ENCODE data around the gene RTF1. TPM values are rescaled to one million over a fixed set of nuclear protein-coding genes. Genes with fewer than 3 reads are reported as not detected.
A peak's percentile ranks its signal among the peaks of the same experiment; 100 is the strongest.
"Not testable (repeated sequence)": the region's sequence is repeated elsewhere in the genome, so short reads cannot be mapped to it uniquely, and the experiment has no call there.

RTF1 gene
- 21.3 and 27.9 TPM in 2 replicates for total RNA-seq

DNA sequence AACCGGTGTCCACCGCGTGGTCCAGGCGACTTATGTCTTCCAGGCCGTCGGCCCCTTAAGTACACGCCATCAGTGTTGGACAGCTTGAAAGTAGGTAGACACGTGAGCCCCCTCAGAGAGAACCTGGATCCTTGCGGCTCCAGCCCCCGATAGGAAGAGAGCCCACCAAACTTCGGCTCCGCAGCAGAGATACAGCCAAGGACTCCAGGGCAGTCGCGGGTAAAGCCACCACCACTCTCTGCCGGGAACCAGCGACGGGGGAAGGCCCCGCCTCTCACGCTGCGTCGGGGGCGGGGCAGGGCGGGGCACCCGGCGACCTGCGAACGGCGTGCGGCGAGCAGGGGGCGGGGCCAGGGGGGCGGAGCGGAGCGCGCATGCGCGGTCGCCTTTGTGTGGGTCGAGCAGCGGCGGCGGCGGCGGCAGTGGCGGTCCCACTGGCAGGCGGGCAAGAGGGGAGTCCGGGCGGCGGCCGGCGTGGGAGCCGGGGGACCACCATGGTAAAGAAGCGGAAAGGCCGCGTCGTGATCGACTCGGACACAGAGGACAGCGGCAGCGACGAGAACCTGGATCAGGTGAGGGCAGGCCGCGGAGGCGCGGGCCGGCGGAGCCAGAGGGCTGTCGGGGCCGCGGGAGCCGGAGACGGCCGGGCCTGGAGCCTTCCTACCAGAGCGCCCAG is at the start of gene RTF1:
TSS of gene RTF1 (plus strand) at position 354 of the 676 bp plus-strand sequence. CDS start at position 375, 21 bp downstream.
- peak; percentile 32 for DNase-seq (ENCODE audit: low read depth)
- peak within 1 kb of the TSS; percentile 97 for H3K4me3 ChIP-seq (ENCODE audit: low read depth, low read length)
- no peaks in the 10 kb centered on the region for H3K36me3 ChIP-seq (ENCODE audit: control insufficient read depth, insufficient read depth, low read length)
- TF ChIP-seq, protein P1, sequence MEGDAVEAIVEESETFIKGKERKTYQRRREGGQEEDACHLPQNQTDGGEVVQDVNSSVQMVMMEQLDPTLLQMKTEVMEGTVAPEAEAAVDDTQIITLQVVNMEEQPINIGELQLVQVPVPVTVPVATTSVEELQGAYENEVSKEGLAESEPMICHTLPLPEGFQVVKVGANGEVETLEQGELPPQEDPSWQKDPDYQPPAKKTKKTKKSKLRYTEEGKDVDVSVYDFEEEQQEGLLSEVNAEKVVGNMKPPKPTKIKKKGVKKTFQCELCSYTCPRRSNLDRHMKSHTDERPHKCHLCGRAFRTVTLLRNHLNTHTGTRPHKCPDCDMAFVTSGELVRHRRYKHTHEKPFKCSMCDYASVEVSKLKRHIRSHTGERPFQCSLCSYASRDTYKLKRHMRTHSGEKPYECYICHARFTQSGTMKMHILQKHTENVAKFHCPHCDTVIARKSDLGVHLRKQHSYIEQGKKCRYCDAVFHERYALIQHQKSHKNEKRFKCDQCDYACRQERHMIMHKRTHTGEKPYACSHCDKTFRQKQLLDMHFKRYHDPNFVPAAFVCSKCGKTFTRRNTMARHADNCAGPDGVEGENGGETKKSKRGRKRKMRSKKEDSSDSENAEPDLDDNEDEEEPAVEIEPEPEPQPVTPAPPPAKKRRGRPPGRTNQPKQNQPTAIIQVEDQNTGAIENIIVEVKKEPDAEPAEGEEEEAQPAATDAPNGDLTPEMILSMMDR (IDR thresholded peaks at IDR 0.05; ENCODE audit: insufficient read depth, low read length, poor library complexity, severe bottlenecking) = no peak
- H3K27me3 ChIP-seq (ENCODE audit: control insufficient read depth, insufficient read depth, low read length) = no peaks in the 10 kb centered on the region

DNA sequence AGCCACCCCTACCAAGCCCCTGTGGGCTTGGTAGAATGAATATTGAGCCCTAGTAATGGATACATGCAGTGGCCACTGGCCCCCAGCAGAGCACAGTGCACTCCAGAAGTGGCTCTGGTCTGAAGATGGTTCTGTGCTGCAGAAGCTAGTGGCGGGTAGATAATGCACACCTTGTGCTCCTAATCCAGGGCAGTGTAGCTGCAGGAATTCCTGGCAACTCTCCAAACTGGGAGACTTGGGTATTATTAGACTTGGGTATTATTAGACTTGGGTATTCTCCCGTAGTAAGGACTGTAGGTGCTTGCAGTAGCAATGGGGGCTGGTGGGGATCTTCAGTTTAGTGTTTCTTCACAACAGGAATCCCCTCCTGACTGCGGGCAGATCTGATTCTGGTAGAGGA is 49.5 kb upstream of the RTF1 start:
- DNase-seq (ENCODE audit: low read depth) = no peak
- peaks cover 2% of the 10 kb centered on the region for H3K36me3 ChIP-seq (ENCODE audit: control insufficient read depth, insufficient read depth, low read length)

DNA sequence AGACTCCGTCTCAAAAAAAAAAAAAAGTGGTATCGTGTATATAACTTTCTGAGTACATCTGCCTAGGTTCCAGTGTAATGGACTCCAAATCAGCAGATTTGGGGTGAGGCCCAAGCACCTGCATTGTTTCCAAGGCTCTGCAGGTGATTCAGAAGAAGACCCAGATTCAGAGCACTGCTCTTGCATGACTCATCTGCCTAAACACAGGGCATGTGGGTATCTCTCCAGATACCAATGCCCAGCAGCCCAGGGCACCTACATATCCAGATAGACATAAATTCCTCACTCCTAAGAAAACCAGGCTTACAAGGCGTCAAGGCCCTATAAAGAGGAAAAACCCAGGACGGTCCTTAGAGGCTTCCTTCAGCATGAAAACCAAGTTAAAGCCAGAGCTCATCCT is 38.9 kb upstream of the RTF1 start:
- TF ChIP-seq, protein P1 (IDR thresholded peaks at IDR 0.05; ENCODE audit: insufficient read depth, low read length, poor library complexity, severe bottlenecking) = no peak
- no peak for DNase-seq (ENCODE audit: low read depth)
- H3K4me3 ChIP-seq (ENCODE audit: low read depth, low read length) = no peak overlapping the region

More for the DNA sequence above, 49.5 kb upstream of the RTF1 start:
- TF ChIP-seq, protein P1 (IDR thresholded peaks at IDR 0.05; ENCODE audit: insufficient read depth, low read length, poor library complexity, severe bottlenecking) = no peak
- H3K27me3 ChIP-seq (ENCODE audit: control insufficient read depth, insufficient read depth, low read length) = no peaks in the 10 kb centered on the region
- no peak overlapping the region for H3K4me3 ChIP-seq (ENCODE audit: low read depth, low read length)

DNA sequence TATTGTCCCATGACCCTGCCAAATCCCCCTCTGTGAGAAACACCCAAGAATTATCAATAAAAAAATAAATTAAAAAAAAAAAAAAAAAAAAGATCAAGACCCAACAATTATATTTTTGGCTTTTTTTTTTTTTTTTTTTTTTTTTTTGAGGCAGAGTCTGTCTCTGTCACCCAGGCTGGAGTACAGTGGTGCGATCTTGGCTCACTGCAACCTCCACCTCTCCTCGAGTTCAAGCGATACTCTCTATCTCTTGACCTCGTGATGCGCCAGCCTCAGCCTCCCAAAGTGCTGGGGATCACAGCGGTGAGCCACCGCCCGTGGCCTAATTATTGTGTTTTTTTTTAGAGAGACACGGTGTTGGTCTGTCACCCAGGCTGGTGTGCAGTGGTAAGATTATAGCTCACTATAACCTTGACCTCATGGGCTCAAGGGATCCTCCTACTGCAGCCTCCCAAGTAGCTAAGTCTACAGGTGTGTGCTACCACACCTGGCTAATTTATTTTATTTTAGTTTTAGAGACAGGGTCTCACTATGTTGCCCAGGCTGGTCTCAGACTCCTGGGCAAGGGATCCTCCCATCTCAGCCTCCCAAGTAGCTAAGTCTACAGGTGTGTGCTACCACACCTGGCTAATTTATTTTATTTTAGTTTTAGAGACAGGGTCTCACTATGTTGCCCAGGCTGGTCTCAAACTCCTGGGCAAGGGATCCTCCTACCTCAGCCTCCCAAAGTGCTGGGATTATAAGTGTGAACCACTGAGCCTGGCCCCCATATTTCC is 32.7 kb upstream of the RTF1 start:
- not testable (repeated sequence) for H3K36me3 ChIP-seq (ENCODE audit: control insufficient read depth, insufficient read depth, low read length); DNase-seq (ENCODE audit: low read depth); H3K27me3 ChIP-seq (ENCODE audit: control insufficient read depth, insufficient read depth, low read length); H3K4me3 ChIP-seq (ENCODE audit: low read depth, low read length)

More for the DNA sequence above, 38.9 kb upstream of the RTF1 start:
- H3K27me3 ChIP-seq (ENCODE audit: control insufficient read depth, insufficient read depth, low read length) = no peaks in the 10 kb centered on the region
- H3K36me3 ChIP-seq (ENCODE audit: control insufficient read depth, insufficient read depth, low read length) = no peaks in the 10 kb centered on the region

DNA sequence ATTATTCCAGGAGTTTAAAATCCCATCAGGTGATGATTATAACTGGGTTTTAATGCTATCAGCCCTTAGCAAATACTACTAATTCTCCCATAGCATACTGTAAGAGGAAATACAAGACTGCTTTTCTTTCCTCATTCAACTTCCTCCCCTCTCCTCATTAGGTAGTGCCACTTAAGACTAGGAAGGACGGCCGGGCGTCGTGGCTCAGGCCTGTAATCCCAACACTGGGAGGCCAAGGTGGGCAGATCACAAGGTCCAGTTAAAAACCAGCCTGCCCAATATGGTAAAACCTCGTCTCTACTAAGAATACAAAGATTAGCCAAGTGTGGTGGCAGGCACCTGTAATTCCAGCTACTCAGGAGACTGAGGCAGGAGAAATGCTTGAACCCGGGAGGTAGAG is 29.2 kb upstream of the RTF1 start:
- Histone ChIP-seq H3K4me3 (ENCODE audit: low read depth, low read length) (no peak overlapping the region), H3K27me3 (ENCODE audit: control insufficient read depth, insufficient read depth, low read length) (no peaks in the 10 kb centered on the region), H3K36me3 (ENCODE audit: control insufficient read depth, insufficient read depth, low read length) (no peaks in the 10 kb centered on the region)
- TF ChIP-seq, protein P1 (IDR thresholded peaks at IDR 0.05; ENCODE audit: insufficient read depth, low read length, poor library complexity, severe bottlenecking) = no peak
- no peak for DNase-seq (ENCODE audit: low read depth)

DNA sequence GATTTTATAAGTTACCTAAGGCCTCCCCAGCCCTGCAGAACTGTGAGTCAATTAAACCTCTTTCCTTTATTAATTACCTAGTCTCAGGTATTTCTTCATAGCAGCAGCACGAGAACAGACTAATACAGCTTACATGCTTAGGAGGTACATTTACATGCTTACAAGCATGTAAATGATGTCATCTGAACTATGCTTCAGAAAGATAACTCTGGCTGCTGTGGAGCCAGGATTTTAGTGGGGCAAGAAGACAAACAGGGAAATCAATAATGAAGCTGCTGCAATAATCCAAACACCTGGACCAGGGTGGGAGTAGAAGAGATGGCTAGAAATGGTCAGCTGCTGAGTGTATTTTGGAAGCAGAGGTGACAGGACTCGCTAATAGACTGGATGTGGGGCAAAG is 24.2 kb upstream of the RTF1 start:
- H3K27me3 ChIP-seq (ENCODE audit: control insufficient read depth, insufficient read depth, low read length) = no peaks in the 10 kb centered on the region
- H3K4me3 ChIP-seq (ENCODE audit: low read depth, low read length) = no peak overlapping the region
- no peaks in the 10 kb centered on the region for H3K36me3 ChIP-seq (ENCODE audit: control insufficient read depth, insufficient read depth, low read length)
- TF ChIP-seq, protein P1 (IDR thresholded peaks at IDR 0.05; ENCODE audit: insufficient read depth, low read length, poor library complexity, severe bottlenecking) = no peak
- no peak for DNase-seq (ENCODE audit: low read depth)
